ENCODE results near the gene TOGARAM1.
"Not testable (repeated sequence)": the region's sequence is repeated elsewhere in the genome, so short reads cannot be mapped to it uniquely, and the experiment has no call there.

Gene TOGARAM1

GRCh38 chr14:45041641-45042040, 79.7 kb downstream of the TOGARAM1 start:
- DNase-seq = no peak

DNA sequence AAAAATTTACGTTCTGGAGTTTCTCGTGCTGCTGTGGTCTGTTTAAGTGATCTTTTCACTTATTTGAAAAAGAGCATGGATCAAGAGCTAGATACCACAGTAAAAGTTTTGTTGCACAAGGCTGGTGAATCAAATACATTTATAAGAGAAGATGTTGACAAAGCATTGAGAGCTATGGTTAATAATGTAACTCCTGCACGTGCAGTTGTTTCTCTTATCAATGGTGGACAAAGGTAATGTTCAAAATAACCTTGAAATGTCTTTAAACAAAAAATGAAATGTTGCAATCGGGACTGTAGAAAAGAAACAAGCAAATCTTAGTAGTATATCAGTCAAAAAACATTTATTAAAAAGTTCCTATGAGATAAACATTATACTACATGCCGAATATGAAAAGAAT, 82.6 kb downstream of the TOGARAM1 start:
- DNase-seq = no peak

DNA sequence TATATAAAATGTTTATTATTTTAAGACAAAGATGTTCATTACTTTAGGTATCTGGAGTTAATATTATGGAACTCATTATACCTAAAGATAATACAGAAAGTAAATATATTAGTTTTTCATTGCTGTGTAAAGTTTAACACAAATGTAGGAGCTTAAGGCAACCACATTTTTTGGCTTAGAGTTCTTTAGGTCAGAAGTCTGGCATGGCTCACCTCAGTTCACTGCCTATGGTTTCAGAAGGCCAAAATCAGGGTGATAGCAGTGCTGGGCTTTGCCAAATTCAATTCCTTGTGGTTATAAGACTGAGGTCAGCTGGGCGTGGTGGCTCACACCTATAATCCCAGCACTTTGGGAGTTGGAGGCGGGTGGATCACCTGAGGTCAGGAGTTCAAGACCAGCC, 86.4 kb downstream of the TOGARAM1 start:
- DNase-seq = no peak

DNA sequence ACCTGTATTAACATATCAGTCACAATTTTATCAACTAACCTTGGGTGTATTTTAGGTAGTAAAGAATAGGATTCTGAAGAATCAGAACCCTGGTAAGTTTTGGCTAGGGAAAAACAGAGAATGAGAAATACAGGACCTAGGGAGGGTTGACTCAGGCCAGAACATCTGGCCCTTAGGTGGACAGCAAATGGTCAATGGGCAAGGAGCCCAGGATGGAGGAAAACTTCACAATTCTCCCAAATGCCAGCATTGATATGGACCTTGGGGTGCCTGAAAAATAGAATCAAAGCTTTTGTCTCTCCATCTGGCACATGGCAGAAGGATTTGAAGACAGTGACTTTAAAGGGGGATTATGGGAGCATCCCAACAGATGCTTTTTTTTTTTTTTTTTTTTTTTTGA, 89.2 kb downstream of the TOGARAM1 start:
- no peak for DNase-seq

GRCh38 chr14:45051896-45052295, 89.9 kb downstream of the TOGARAM1 start:
- DNase-seq = no peak

DNA sequence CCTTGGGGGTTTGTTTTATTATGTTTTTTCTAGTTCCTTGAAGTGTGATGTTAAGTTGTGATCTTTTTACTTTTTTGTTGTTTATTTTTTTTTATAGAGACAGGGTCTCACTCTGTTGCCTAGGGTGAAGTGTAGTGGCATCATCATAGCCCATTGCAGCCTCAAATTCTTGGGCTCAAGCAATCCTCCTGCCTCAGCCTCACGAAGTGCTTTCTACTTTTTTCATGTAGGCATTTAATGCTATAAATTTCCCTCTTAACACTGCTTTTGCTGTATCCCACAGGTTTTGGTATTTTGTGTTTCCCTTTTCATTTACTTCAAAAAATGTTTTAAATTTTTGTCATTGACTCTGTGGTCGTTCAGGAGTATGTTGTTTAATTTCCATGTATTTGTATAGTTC, 95.4 kb downstream of the TOGARAM1 start:
- no peak for DNase-seq

GRCh38 chr14:45057881-45058364, 95.9 kb downstream of the TOGARAM1 start:
- DNase-seq = no peak

DNA sequence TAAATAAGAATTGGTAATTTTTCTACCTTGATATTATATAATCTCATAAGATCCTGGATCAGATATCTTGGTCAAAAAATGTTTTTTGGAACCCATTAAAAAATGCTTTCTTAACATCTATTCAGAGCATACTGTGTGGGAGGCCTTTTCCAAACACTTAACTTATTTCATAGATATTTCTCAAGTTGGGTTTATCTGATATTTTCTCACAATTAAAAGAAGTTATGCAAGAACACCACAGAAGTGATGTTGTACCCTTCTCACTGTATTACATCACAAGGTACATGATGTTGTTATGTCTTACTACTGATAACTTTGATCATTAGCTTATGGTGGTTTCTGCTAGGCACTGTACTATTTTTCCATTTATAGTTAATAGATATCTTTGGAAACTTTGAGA, 98.6 kb downstream of the TOGARAM1 start:
- DNase-seq = no peak

DNA sequence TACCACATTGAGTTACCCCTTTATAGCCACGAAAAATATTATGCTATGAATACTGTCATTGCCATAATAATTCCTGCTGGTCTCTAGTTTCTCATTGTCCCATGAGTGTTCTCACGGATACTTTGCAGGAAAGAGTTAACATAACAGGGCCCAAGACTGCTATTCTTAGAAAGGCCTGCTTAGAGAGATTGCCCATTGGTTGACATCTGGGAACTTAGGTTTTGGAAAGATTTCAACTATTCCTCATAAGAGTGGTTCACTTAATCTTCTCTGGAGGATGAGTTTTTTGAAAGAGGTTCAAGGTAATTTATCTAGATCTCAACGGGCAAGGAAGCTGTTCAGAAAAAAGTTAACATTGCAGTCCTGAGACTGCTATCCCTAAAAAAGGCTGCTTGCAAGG, 103.5 kb downstream of the TOGARAM1 start:
- no peak for DNase-seq

DNA sequence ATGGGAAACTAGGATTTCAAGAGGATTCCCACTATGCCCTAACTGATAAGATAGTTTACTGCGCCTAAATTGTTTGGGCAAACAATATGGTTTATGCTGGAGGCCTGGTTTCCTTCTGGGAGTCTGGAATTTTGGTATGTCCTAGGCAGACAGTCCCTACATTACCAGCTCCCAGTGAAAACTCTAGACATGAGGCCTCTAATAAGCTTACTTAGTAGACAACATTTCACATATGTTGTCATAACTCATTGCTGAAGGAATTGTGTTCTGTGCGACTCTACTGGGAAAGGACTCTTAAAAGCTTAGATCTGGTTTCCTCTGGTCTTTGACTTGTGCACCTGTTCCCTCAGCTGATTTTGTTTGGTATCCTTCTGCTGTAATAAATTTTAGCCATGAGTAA, 104.0 kb downstream of the TOGARAM1 start:
- no peak for DNase-seq

- no peak for DNase-seq
Measured at GRCh38 chr14:45066667-45067066, 104.7 kb downstream of the TOGARAM1 start.

DNA sequence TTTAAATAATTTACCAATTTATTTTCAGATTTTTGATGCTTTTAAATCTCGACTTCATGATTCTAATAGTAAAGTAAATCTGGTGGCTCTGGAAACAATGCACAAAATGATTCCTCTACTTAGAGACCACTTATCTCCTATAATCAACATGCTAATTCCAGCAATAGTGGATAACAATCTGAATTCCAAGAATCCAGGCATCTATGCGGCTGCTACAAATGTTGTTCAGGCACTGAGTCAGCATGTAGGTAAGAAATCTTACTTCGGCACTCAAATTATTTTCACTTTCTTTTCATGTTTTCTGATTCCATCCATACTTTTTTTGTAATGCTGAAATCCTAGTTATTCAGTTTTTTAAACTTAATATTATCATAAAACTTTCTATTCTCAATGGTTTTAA, 106.4 kb downstream of the TOGARAM1 start:
- DNase-seq = no peak

DNA sequence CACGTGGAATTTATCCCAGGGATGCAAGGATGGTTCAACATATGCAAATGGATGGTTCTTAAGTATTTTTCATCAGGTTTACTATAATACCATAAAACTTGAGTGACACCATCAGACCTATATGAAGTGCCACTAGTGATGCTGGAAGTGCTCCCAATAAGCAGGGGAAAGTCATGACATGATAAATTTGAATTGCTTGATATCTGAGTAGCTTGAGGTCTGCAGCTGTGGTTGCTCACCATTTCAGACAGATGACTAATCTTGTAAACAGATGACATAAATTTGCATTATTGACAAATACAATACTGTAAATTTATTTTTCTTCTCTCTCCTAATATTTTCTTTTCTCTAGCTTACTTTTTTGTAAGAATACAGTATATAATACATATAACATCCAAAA, 108.2 kb downstream of the TOGARAM1 start:
- DNase-seq = no peak

- DNase-seq = no peak
Measured at GRCh38 chr14:45072126-45072525, 110.1 kb downstream of the TOGARAM1 start.

- no peak for DNase-seq
Measured at GRCh38 chr14:45073231-45073879, 111.4 kb downstream of the TOGARAM1 start.

GRCh38 chr14:45078323-45078722, 116.3 kb downstream of the TOGARAM1 start:
- no peak for DNase-seq

DNA sequence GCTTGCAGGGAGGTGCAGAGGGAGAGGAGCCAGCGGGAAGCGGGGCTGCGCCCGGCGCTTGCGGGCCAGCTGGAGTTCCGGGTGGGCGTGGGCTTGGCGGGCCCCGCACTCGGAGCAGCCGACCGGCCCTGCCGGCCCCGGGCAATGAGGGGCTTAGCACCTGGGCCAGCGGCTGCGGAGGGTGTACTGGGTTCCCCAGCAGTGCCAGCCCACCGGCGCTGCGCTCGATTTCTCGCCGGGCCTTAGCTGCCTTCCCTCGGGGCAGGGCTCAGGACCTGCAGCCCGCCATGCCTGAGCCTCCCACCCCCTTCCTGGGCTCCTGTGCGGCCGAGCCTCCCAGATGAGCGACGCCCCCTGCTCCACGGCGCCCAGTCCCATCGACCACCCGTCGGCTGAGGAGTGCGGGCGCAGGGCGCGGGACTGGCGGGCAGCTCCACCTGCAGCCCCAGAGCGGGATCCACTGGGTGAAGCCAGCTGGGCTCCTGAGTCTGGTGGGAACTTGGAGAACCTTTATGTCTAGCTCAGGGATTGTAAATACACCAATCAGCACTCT, 118.5 kb downstream of the TOGARAM1 start:
- not testable (repeated sequence) for DNase-seq

GRCh38 chr14:45081096-45081495, 119.1 kb downstream of the TOGARAM1 start:
- not testable (repeated sequence) for DNase-seq

GRCh38 chr14:45082420-45082819, 120.4 kb downstream of the TOGARAM1 start:
- no peak for DNase-seq

DNA sequence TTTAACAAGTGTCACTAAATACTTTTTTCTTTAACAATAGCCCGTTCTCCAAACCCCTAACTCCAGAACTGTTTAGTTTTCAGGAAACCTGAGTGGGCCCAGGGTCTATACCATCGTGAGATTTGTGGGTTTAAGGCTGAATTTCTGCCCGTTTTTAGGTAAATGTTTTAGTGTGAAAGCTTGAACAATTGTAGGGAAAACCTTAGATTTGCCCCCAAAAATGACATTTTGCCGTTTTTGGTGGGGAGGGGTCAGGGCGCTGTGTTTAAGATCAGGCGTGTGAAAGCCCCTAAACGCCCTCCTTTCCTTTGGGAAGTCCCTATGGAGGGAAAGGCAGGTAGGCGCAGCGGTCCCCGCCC, 121.6 kb downstream of the TOGARAM1 start:
- DNase-seq = no peak

GRCh38 chr14:45083976-45084722, 122.2 kb downstream of the TOGARAM1 start, which contains the start of gene PRPF39:
Gene PRPF39, plus strand, starts transcription at chr14:45084116. Its CDS starts 11,124 bp downstream, at chr14:45095240.
- DNase-seq = peak; percentile 54 to 97 (median 87)

DNA sequence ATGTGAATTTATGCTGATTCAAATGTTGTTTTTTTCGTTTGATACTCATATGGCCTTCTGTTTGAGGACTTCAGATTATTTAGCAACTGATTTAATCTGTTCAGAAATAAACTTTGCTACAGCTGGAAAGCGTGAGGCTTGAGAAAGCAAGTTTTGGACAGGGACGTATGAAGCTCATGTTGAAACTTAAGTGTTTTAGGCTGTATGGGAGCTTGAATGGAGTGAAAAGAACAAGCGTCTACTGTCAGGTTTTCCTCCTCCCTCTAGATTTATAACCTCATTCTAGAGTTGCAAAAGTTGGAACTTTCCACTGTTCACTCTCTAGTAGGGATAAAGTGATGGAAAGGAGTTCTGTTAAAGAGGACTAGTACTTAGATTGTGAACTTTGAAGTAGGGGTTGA, 123.0 kb downstream of the TOGARAM1 start:
- DNase-seq = no peak

DNA sequence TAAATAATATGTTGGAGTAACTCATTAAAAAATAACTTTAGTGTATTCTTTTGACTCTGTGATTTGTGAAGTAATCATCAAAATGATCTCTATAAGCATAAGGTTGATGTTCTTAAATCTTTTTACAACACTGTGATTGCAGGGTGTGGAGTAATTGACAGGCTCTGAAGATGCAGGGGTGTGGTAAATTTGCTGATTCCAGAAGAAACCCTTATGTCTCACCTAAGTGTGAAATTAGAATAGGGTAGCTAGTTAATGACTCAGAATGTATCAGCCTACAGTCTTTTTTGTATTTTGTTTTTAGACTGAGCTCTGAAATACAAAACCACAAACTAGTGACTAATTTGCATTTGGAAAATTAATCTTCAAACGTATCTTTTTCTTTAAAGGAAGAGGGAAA, 127.8 kb downstream of the TOGARAM1 start:
- DNase-seq = no peak

Measured in amygdala (tissue), 56 donors.